Tibial nerve (tissue), 4 donors: ENCODE results near the gene TEX26.

Source experiments
- EP300 ChIP-seq, 2 donors: sonication (generic); formaldehyde crosslinking; IDR thresholded peaks; one replicate each; pipeline ENCODE4 v1.6.1; 2017; ENCODE audit warnings: antibody characterized with exemption in 2 of 2, mild to moderate bottlenecking in 1 of 2
- POLR2A ChIP-seq, 2 donors: fragments of 450-650 bp; IDR thresholded peaks; one replicate each; pipeline ENCODE4 v1.6.1; 2017; ENCODE audit warnings: antibody characterized with exemption in 2 of 2, mild to moderate bottlenecking in 2 of 2, moderate library complexity in 2 of 2
- TF ChIP-seq, protein P1 (sequence below), 5 experiments: fragments of 200-600 bp in 3 of 5; fragments of 450-650 bp in 2 of 5; sonication (generic) in 3 of 5; IDR thresholded peaks; one replicate each; pipeline ENCODE4 v1.5.1; 2016 to 2019; ENCODE audit warnings: antibody characterized with exemption in 5 of 5, mild to moderate bottlenecking in 3 of 5, moderate library complexity in 2 of 5

DNA sequence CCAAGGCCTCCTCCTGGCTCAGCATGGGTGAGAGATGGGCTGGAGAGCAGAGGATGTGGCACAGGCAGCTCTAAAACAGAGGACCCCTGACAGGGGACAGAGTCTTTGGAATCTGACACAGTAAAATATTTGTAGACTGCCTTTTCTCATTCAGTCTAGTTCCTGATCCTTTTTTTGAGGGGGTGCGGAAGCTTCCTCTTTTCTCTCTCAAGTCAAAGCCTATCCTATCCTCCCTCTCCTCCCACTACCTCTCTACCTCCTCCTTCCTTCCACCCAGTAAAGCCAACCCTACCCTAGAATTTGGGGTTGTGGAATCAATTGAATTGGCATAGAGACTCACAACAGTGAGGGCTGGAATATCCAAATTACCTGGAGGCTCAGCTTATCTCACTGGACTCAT is 82.0 kb downstream of the TEX26 start:
- TF ChIP-seq, protein P1, sequence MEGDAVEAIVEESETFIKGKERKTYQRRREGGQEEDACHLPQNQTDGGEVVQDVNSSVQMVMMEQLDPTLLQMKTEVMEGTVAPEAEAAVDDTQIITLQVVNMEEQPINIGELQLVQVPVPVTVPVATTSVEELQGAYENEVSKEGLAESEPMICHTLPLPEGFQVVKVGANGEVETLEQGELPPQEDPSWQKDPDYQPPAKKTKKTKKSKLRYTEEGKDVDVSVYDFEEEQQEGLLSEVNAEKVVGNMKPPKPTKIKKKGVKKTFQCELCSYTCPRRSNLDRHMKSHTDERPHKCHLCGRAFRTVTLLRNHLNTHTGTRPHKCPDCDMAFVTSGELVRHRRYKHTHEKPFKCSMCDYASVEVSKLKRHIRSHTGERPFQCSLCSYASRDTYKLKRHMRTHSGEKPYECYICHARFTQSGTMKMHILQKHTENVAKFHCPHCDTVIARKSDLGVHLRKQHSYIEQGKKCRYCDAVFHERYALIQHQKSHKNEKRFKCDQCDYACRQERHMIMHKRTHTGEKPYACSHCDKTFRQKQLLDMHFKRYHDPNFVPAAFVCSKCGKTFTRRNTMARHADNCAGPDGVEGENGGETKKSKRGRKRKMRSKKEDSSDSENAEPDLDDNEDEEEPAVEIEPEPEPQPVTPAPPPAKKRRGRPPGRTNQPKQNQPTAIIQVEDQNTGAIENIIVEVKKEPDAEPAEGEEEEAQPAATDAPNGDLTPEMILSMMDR (IDR thresholded peaks at IDR 0.05): no peak
- TF ChIP-seq EP300 (IDR thresholded peaks at IDR 0.05) (no peak), POLR2A (IDR thresholded peaks at IDR 0.05) (no peak)
